Naive thymus-derived CD4-positive, alpha-beta T cell (primary cell): ENCODE measurements around the gene CFAP74. TPM values are rescaled to one million over a fixed set of nuclear protein-coding genes. Genes with fewer than 3 reads are reported as not detected.

ENCODE experiments used
- ATAC-seq: fragments of 150-1000 bp; cut with Tn5 transposase; 2 replicates; pipeline ENCODE4 v1.10.0; 2021; ENCODE audit warnings: mild to moderate bottlenecking, moderate library complexity
- CTCF ChIA-PET: fragments of 350-600 bp; sonication (Branson Sonifier 250); formaldehyde crosslinking; loops from one replicate; lab custom pipeline; 2021; ENCODE audit warnings: antibody characterized with exemption; lab: Charles Lee
- POLR2A ChIA-PET: fragments of 350-600 bp; sonication (Branson Sonifier 250); formaldehyde crosslinking; loops from one replicate; lab custom pipeline; 2021; ENCODE audit warnings: antibody characterized with exemption, inconsistent platforms; lab: Charles Lee
- DNase-seq, 9 donors: peaks; one replicate each; pipeline versions ENCODE4 v3.0.0 to v3.0.0-alpha.2; 2020 to 2022; ENCODE audit warnings: mixed read lengths in 1 of 9
- H3K27ac ChIP-seq: one replicate; pipeline ENCODE4 v1.7.0; 2013; ENCODE audit warnings: mild to moderate bottlenecking, low read depth, low read length, moderate library complexity
- H3K27me3 ChIP-seq, 2 donors: one replicate each; pipeline ENCODE4 v1.7.0; 2013; ENCODE audit warnings: low read length in 2 of 2, mild to moderate bottlenecking in 2 of 2, moderate library complexity in 2 of 2; ENCODE audit not compliant: control insufficient read depth in 2 of 2, insufficient read depth in 2 of 2
- H3K36me3 ChIP-seq, 3 experiments: 1 replicate in 2 of 3; 2 replicates in 1 of 3; pipeline ENCODE4 v1.7.0; 2013; ENCODE audit warnings: low read length in 3 of 3, mild to moderate bottlenecking in 3 of 3, moderate library complexity in 1 of 3; ENCODE audit not compliant: insufficient read depth in 3 of 3, control insufficient read depth in 2 of 3
- H3K4me1 ChIP-seq, 2 donors: one replicate each; pipeline ENCODE4 v1.7.0; 2013; ENCODE audit warnings: low read length in 2 of 2, mild to moderate bottlenecking in 2 of 2, moderate library complexity in 1 of 2; ENCODE audit not compliant: control insufficient read depth in 2 of 2, insufficient read depth in 2 of 2
- H3K4me3 ChIP-seq: 2 replicates; pipeline ENCODE4 v1.7.0; 2013; ENCODE audit warnings: mild to moderate bottlenecking, low read length
- H3K9me3 ChIP-seq, 3 experiments: 1 replicate in 2 of 3; 2 replicates in 1 of 3; pipeline ENCODE4 v1.7.0; 2013; ENCODE audit warnings: low read length in 3 of 3; ENCODE audit not compliant: control insufficient read depth in 2 of 3
- H3K27ac Mint-ChIP-seq, 9 donors: one replicate each; pipeline ENCODE4 v1.8.0; 2020 to 2022; ENCODE audit warnings: mixed read lengths in 9 of 9, mild to moderate bottlenecking in 8 of 9, moderate library complexity in 5 of 9, inconsistent platforms in 2 of 9
- H3K27me3 Mint-ChIP-seq, 5 donors: one replicate each; pipeline ENCODE4 v1.8.0; 2021 to 2022; ENCODE audit warnings: mixed read lengths in 5 of 5, mild to moderate bottlenecking in 1 of 5
- H3K36me3 Mint-ChIP-seq, 5 donors: one replicate each; pipeline ENCODE4 v1.8.0; 2020 to 2022; ENCODE audit warnings: mixed read lengths in 5 of 5, mild to moderate bottlenecking in 3 of 5, inconsistent platforms in 1 of 5
- H3K4me1 Mint-ChIP-seq, 7 donors: one replicate each; pipeline ENCODE4 v1.8.0; 2020 to 2022; ENCODE audit warnings: mixed read lengths in 7 of 7, mild to moderate bottlenecking in 3 of 7, inconsistent platforms in 1 of 7
- H3K4me3 Mint-ChIP-seq, 10 donors: one replicate each; pipeline ENCODE4 v1.8.0; 2020 to 2022; ENCODE audit warnings: mild to moderate bottlenecking in 10 of 10, mixed read lengths in 10 of 10, moderate library complexity in 6 of 10, inconsistent platforms in 2 of 10
- H3K9me3 Mint-ChIP-seq, 11 donors: one replicate each; pipeline ENCODE4 v1.8.0; 2020 to 2022; ENCODE audit warnings: mixed read lengths in 11 of 11, mild to moderate bottlenecking in 4 of 11, inconsistent platforms in 1 of 11, moderate library complexity in 1 of 11
- intact Hi-C, 2 donors: fragments of 100-400 bp; cut with micrococcal nuclease; formaldehyde crosslinking; loops; one replicate each; pipeline ENCODE4 v1.15.1; 2023
- polyA plus RNA-seq, 2 donors: library from polyadenylated mRNA; unstranded; fragments of 300-500 nt; fragmentation: Illumina TruSeq; gene quantifications; one replicate each; pipeline ENCODE4 v1.2.3, GENCODE V29; 2021
- total RNA-seq, 6 experiments: library from RNA in 5 of 6; stranded (reverse) in 5 of 6; gene quantifications; 1 replicate in 5 of 6; 2 replicates in 1 of 6; pipeline ENCODE4 v1.2.3 and lab custom pipeline; 2021 to 2026

CFAP74 gene
- total and polyA plus RNA-seq, 7 experiments from 2014 or later = not detected

- Mint-ChIP-seq H3K27ac (no peak overlapping the region), H3K27me3 (peaks cover 0 to 9% (median 0%) of the 10 kb centered on the region in 5 donors), H3K36me3 (no peaks in the 10 kb centered on the region), H3K4me1 (peaks cover 0 to 7% (median 3%) of the 10 kb centered on the region in 7 donors), H3K9me3 (peaks cover 0 to 13% (median 4%) of the 10 kb centered on the region in 11 donors), H3K4me3 (no peak overlapping the region)
- DNase-seq = no peak
- ChIA-PET POLR2A (no interaction called here), CTCF (no interaction called here)
- H3K4me1 ChIP-seq = peaks cover 3 to 6% of the 10 kb centered on the region in 2 donors
- H3K27ac ChIP-seq = no peak overlapping the region
- H3K36me3 ChIP-seq = no peaks in the 10 kb centered on the region
- ATAC-seq = no peak
- intact Hi-C loops = no loop called here
- no peaks in the 10 kb centered on the region for H3K9me3 ChIP-seq
- no peak overlapping the region for H3K4me3 ChIP-seq
- H3K27me3 ChIP-seq = no peaks in the 10 kb centered on the region
These were observed 56.1 kb downstream of the CFAP74 start for GRCh38 chr1:1947493-1947892.

GRCh38 chr1:1946540-1946939 is 57.0 kb downstream of the CFAP74 start:
- no peaks in the 10 kb centered on the region for H3K27me3 ChIP-seq
- H3K9me3 Mint-ChIP-seq = peaks cover 0 to 11% (median 3%) of the 10 kb centered on the region in 11 donors
- H3K4me3 ChIP-seq = no peak overlapping the region
- H3K27me3 Mint-ChIP-seq = peaks cover 0 to 6% (median 0%) of the 10 kb centered on the region in 5 donors
- H3K27ac Mint-ChIP-seq = no peak overlapping the region
- DNase-seq (no peak), ATAC-seq (no peak)
- H3K27ac ChIP-seq = no peak overlapping the region
- CTCF ChIA-PET = interaction anchor here (1.3 kb wide), 1 partner anchor 9 kb away, joined by 3 read pairs; no protein-coding TSS in a partner anchor
- POLR2A ChIA-PET = no interaction called here
- H3K4me1 ChIP-seq = peaks cover 3 to 6% of the 10 kb centered on the region in 2 donors
- H3K4me3 Mint-ChIP-seq = no peak overlapping the region
- no peaks in the 10 kb centered on the region for H3K36me3 ChIP-seq
- no peaks in the 10 kb centered on the region for H3K9me3 ChIP-seq
- intact Hi-C loops = no loop called here
- peaks cover 0 to 7% (median 3%) of the 10 kb centered on the region in 7 donors for H3K4me1 Mint-ChIP-seq
- no peaks in the 10 kb centered on the region for H3K36me3 Mint-ChIP-seq

DNA sequence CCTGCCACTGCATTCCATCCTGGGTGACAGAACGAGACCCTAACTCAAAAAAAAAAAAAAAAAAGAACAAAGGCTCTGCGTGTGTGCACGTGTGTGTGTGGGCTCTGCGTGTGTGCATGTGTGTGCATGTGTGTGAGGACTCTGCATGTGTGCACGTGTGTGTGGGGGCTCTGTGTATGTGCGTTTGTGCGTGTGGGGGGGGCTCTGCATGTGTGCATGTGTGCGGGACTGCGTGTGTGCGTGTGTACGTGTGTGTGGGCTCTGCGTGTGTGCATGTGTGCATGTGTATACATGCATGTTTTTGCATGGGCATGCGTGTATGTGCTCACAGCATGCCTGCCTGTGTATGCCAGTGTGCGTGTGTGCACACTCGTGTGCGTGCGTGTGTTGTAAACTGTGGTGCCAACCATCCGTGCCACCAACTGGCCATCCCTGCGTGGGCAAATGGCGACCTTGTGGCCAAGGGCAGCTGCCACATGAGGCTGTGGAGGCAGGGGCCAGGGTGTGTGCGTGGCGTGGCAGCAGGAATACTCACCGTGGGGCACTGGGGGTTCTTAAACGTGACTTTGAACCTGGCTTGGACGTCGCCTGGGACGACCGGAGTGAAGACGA is 57.7 kb downstream of the CFAP74 start:
- Histone ChIP-seq H3K9me3 (no peaks in the 10 kb centered on the region), H3K4me1 (peaks cover 3 to 6% of the 10 kb centered on the region in 2 donors), H3K27me3 (no peaks in the 10 kb centered on the region), H3K36me3 (no peaks in the 10 kb centered on the region), H3K4me3 (no peak overlapping the region), H3K27ac (no peak overlapping the region)
- POLR2A ChIA-PET = no interaction called here
- Mint-ChIP-seq H3K4me1 (peaks cover 0 to 7% (median 3%) of the 10 kb centered on the region in 7 donors), H3K27ac (peak overlapping the region in 1 of 9 donors; percentile 74), H3K4me3 (no peak overlapping the region), H3K27me3 (peaks cover 0 to 6% (median 0%) of the 10 kb centered on the region in 5 donors), H3K9me3 (peaks cover 0 to 4% (median 1%) of the 10 kb centered on the region in 11 donors), H3K36me3 (no peaks in the 10 kb centered on the region)
- intact Hi-C loops = loop anchor here in 1 of 2 donors (2.0 kb wide), 1 partner anchor 895 kb away; no protein-coding TSS in a partner anchor
- DNase-seq (no peak), ATAC-seq (no peak)
- CTCF ChIA-PET = interaction anchor here (1.3 kb wide), 1 partner anchor 10 kb away, joined by 3 read pairs; no protein-coding TSS in a partner anchor

- CTCF ChIA-PET = interaction anchor here (3.7 kb wide), 1 partner anchor 101 kb away, joined by 18 read pairs; no protein-coding TSS in a partner anchor
These were observed 59.6 kb downstream of the CFAP74 start for GRCh38 chr1:1943834-1944570.

GRCh38 chr1:1942753-1943656 is 60.6 kb downstream of the CFAP74 start:
- ChIA-PET CTCF (interaction anchor here (0.7 to 3.7 kb wide), 2 partner anchors 102 to 502 kb away, joined by 3 to 18 read pairs; no protein-coding TSS in a partner anchor), POLR2A (no interaction called here)
- Histone ChIP-seq H3K4me1 (peaks cover 3 to 6% of the 10 kb centered on the region in 2 donors), H3K27me3 (no peaks in the 10 kb centered on the region), H3K4me3 (no peak overlapping the region), H3K9me3 (no peaks in the 10 kb centered on the region), H3K27ac (no peak overlapping the region), H3K36me3 (no peaks in the 10 kb centered on the region)
- Mint-ChIP-seq H3K9me3 (peaks cover 0 to 1% (median 0%) of the 10 kb centered on the region in 11 donors), H3K27me3 (no peaks in the 10 kb centered on the region), H3K27ac (no peak overlapping the region), H3K36me3 (no peaks in the 10 kb centered on the region), H3K4me3 (no peak overlapping the region), H3K4me1 (peaks cover 0 to 7% (median 3%) of the 10 kb centered on the region in 7 donors)
- no peak for ATAC-seq
- DNase-seq = no peak
- intact Hi-C loops = loop anchor here in 1 of 2 donors (5.0 kb wide), 1 partner anchor 104 kb away; no protein-coding TSS in a partner anchor

More at GRCh38 chr1:1943834-1944570, 59.6 kb downstream of the CFAP74 start:
- peak overlapping the region in 4 of 10 donors; percentile 6 to 65 (median 38) for H3K4me3 Mint-ChIP-seq
- DNase-seq (peak in 8 of 9 donors; percentile 42 to 65 (median 49)), ATAC-seq (peak; percentile 91)
- no peak overlapping the region for H3K27ac Mint-ChIP-seq
- Histone ChIP-seq H3K36me3 (no peaks in the 10 kb centered on the region), H3K9me3 (no peaks in the 10 kb centered on the region), H3K4me1 (peaks cover 3 to 6% of the 10 kb centered on the region in 2 donors), H3K4me3 (no peak overlapping the region), H3K27ac (no peak overlapping the region), H3K27me3 (no peaks in the 10 kb centered on the region)
- intact Hi-C loops = loop anchor here (2.0 to 5.0 kb wide), 2 partner anchors 103 to 897 kb away; no protein-coding TSS in a partner anchor
- no peaks in the 10 kb centered on the region for H3K27me3 Mint-ChIP-seq
- H3K9me3 Mint-ChIP-seq = peaks cover 0 to 1% (median 0%) of the 10 kb centered on the region in 11 donors
- POLR2A ChIA-PET = no interaction called here
- H3K36me3 Mint-ChIP-seq = no peaks in the 10 kb centered on the region
- peaks cover 0 to 7% (median 3%) of the 10 kb centered on the region in 7 donors for H3K4me1 Mint-ChIP-seq
